Pancreas (tissue), 10 donors: ENCODE measurements around the gene NOC3L. TPM values are rescaled to one million over a fixed set of nuclear protein-coding genes. Genes with fewer than 3 reads are reported as not detected.
"Not testable (repeated sequence)": the region's sequence is repeated elsewhere in the genome, so short reads cannot be mapped to it uniquely, and the experiment has no call there.

Experiments used
- ATAC-seq, 4 donors: fragments of 200-7000 bp; cut with Tn5 transposase; one replicate each; pipeline versions ENCODE4 v1.8.0 to v1.9.1; 2020; ENCODE audit warnings: mild to moderate bottlenecking in 4 of 4, moderate library complexity in 4 of 4
- DNase-seq, 6 donors: peaks; one replicate each; pipeline ENCODE4 v3.0.0-alpha.2; 2020
- FAIRE-seq: peaks from 2 replicates; lab custom pipeline; 2012; peaks lifted over from hg19 to GRCh38; lab: Jason Lieb, UNC
- H3K27ac ChIP-seq, 4 donors: fragments of 200-600 bp; sonication (generic); 1 replicate in 3 of 4; 2 replicates in 1 of 4; pipeline versions ENCODE4 v1.5.0 to v1.8.0; 2020
- H3K27me3 ChIP-seq, 4 donors: fragments of 200-600 bp; one replicate each; pipeline ENCODE4 v1.8.0; 2021
- H3K36me3 ChIP-seq, 3 donors: fragments of 200-600 bp; sonication (generic) in 1 of 3; one replicate each; pipeline versions ENCODE4 v1.5.0 to v1.8.0; 2020 to 2021
- H3K4me1 ChIP-seq, 3 donors: fragments of 200-600 bp; one replicate each; pipeline ENCODE4 v1.8.0; 2021
- H3K4me3 ChIP-seq, 4 donors: fragments of 200-600 bp; sonication (generic) in 2 of 4; one replicate each; pipeline versions ENCODE4 v1.5.0 to v1.8.0; 2020 to 2021
- H3K9me3 ChIP-seq, 4 donors: fragments of 200-600 bp; one replicate each; pipeline ENCODE4 v1.8.0; 2021
- CTCF ChIP-seq, 4 donors: fragments of 200-600 bp; sonication (generic) in 3 of 4; IDR thresholded peaks; one replicate each; pipeline versions ENCODE4 v1.5.0 to v1.8.0; 2021; ENCODE audit warnings: antibody characterized with exemption in 4 of 4
- WGBS, 2 donors: extraction: QIAGEN DNeasy Blood & Tissue Kit; methylation state at CpG; one replicate each; pipeline ENCODE4 v1.1.7; 2013; 5-methylcytosine and 5-hydroxymethylcytosine counted together
- intact Hi-C, 3 donors: fragments of 100-400 bp; cut with DNase I; formaldehyde crosslinking; loops; one replicate each; pipeline versions ENCODE4 v1.11.1 to v1.14.2; 2022
- polyA plus RNA-seq, 2 donors: library from polyadenylated mRNA; stranded (reverse); fragments of 200-250 nt; gene quantifications; one replicate each; pipeline ENCODE4 v1.2.3, GENCODE V29; 2013
- total RNA-seq, 6 donors: library from RNA; stranded (reverse); fragmentation: NEBNext Ultra II Directional in 4 of 6; extraction: Animal tissue kit (Norgen Biotek cat#: 25700) in 4 of 6; gene quantifications; one replicate each; pipeline versions ENCODE4 v1.2.1 to v1.2.4, GENCODE V29; 2021 to 2023
- donor health status: healthy with polysubstance abuse.
- donor health status: DM: no; HTN: no; CAD: no; lungs with moderate emphysema.
- donor health status: DM: no; HTN: no; CAD: no.
- donor health status: control.
- donor health status: control.
- donor health status: Bipolar disorder and iron deficiency.
- donor health status: DM: yes; HTN: yes; CAD: no.
- donor health status: DM: no; HTN: no; CAD: no.
- donor health status: DM: no; HTN: no; CAD: no.
- donor health status: DM: yes; HTN: yes; CAD: no.

NOC3L gene
- total and polyA plus RNA-seq, 8 donors, result 3.3 to 9.4 (median 6.1) TPM

- H3K36me3 ChIP-seq, result no peaks in the 10 kb centered on the region
- H3K27me3 ChIP-seq, result no peaks in the 10 kb centered on the region
- no peak for FAIRE-seq
- peak; percentile 90 to 96 (median 92) for ATAC-seq
- TF ChIP-seq CTCF (IDR thresholded peaks at IDR 0.05), result no peak
- WGBS, 2 donors, result 0 to 1% methylated on average over 36 to 56 of the region's 56 CpGs
- peak; percentile 94 to 98 (median 96) for DNase-seq
- H3K4me3 ChIP-seq, result peak within 1 kb of the TSS; percentile 62 to 90 (median 82)
- H3K27ac ChIP-seq, result peak within 1 kb of the TSS; percentile 93 to 97 (median 96)
- peaks cover 4 to 11% (median 10%) of the 10 kb centered on the region in 3 donors for H3K4me1 ChIP-seq
- intact Hi-C loops, result no loop called here
- H3K9me3 ChIP-seq, result no peaks in the 10 kb centered on the region
Observed at GRCh38 chr10:94402204-94402842, 39.6 kb upstream of the NOC3L start, which contains the start of gene TBC1D12. TSS of gene TBC1D12 (plus strand) at chr10:94402541. CDS start at chr10:94402614, 73 bp downstream.

- DNase-seq (no peak), FAIRE-seq (no peak), ATAC-seq (no peak)
- Histone ChIP-seq H3K27ac (no peak overlapping the region), H3K27me3 (no peaks in the 10 kb centered on the region), H3K4me1 (no peaks in the 10 kb centered on the region), H3K36me3 (no peaks in the 10 kb centered on the region), H3K9me3 (no peaks in the 10 kb centered on the region), H3K4me3 (no peak overlapping the region)
- 85 to 89% methylated on average over 6 of the region's 6 CpGs for WGBS, 2 donors
- no peak for TF ChIP-seq CTCF (IDR thresholded peaks at IDR 0.05)
- intact Hi-C loops, result no loop called here
Observed at GRCh38 chr10:94398762-94399161, 36.0 kb upstream of the NOC3L start.

GRCh38 chr10:94397549-94398370, 35.0 kb upstream of the NOC3L start:
- 32 to 34% methylated on average over 12 of the region's 12 CpGs for WGBS, 2 donors
- H3K27me3 ChIP-seq, result no peaks in the 10 kb centered on the region

GRCh38 chr10:94392117-94392516, 29.4 kb upstream of the NOC3L start:
- H3K27me3 ChIP-seq, DNase-seq, H3K36me3 ChIP-seq, H3K27ac ChIP-seq, H3K9me3 ChIP-seq, FAIRE-seq, H3K4me1 ChIP-seq, H3K4me3 ChIP-seq, ATAC-seq, intact Hi-C loops: not testable (repeated sequence)
- 71 to 75% methylated on average over 9 of the region's 9 CpGs for WGBS, 2 donors

More at GRCh38 chr10:94397549-94398370, 35.0 kb upstream of the NOC3L start:
- ATAC-seq (no peak), DNase-seq (no peak), FAIRE-seq (no peak)
- H3K27ac ChIP-seq, result no peak overlapping the region
- no peaks in the 10 kb centered on the region for H3K36me3 ChIP-seq
- TF ChIP-seq CTCF (IDR thresholded peaks at IDR 0.05), result no peak
- intact Hi-C loops, result no loop called here
- H3K4me1 ChIP-seq, result no peaks in the 10 kb centered on the region
- H3K9me3 ChIP-seq, result no peaks in the 10 kb centered on the region
- H3K4me3 ChIP-seq, result no peak overlapping the region

GRCh38 chr10:94385733-94386132, 23.0 kb upstream of the NOC3L start:
- H3K36me3 ChIP-seq, H3K4me1 ChIP-seq, DNase-seq, ATAC-seq, FAIRE-seq, intact Hi-C loops, H3K27ac ChIP-seq, H3K9me3 ChIP-seq, H3K4me3 ChIP-seq, H3K27me3 ChIP-seq: not testable (repeated sequence)
- 87 to 92% methylated on average over 3 of the region's 3 CpGs for WGBS, 2 donors
